Mucosa of rectum (tissue), 2 donors: ENCODE measurements around the gene MAPT.

ENCODE experiments used
- H3K27ac ChIP-seq, 2 donors: one replicate each; pipeline ENCODE4 v1.7.0; 2013; ENCODE audit warnings: inconsistent platforms in 2 of 2, low read depth in 2 of 2, low read length in 2 of 2
- H3K27me3 ChIP-seq, 2 donors: one replicate each; pipeline ENCODE4 v1.7.0; 2013; ENCODE audit warnings: low read length in 2 of 2; ENCODE audit not compliant: control insufficient read depth in 2 of 2, insufficient read depth in 2 of 2
- H3K36me3 ChIP-seq, 2 donors: one replicate each; pipeline ENCODE4 v1.7.0; 2013; ENCODE audit warnings: low read length in 2 of 2; ENCODE audit not compliant: control insufficient read depth in 2 of 2, insufficient read depth in 2 of 2
- H3K4me1 ChIP-seq, 2 donors: one replicate each; pipeline ENCODE4 v1.7.0; 2013; ENCODE audit warnings: low read length in 2 of 2, mild to moderate bottlenecking in 1 of 2; ENCODE audit not compliant: control insufficient read depth in 2 of 2, insufficient read depth in 2 of 2
- H3K4me3 ChIP-seq, 2 donors: one replicate each; pipeline ENCODE4 v1.7.0; 2013; ENCODE audit warnings: low read length in 2 of 2
- H3K9ac ChIP-seq, 2 donors: one replicate each; pipeline ENCODE4 v1.7.0; 2013; ENCODE audit warnings: low read length in 2 of 2, low read depth in 1 of 2, mild to moderate bottlenecking in 1 of 2
- H3K9me3 ChIP-seq, 2 donors: one replicate each; pipeline ENCODE4 v1.7.0; 2013; ENCODE audit warnings: low read length in 2 of 2; ENCODE audit not compliant: control insufficient read depth in 2 of 2
- donor health status: healthy.
- donor health status: Normal muscosa, but diverticular disease.

The MAPT gene

GRCh38 chr17:45966606-45967280 lies 72.4 kb downstream of the MAPT start:
- H3K36me3 ChIP-seq, result no peaks in the 10 kb centered on the region
- H3K9ac ChIP-seq, result no peak overlapping the region
- no peak overlapping the region for H3K4me3 ChIP-seq
- H3K4me1 ChIP-seq, result no peaks in the 10 kb centered on the region
- H3K9me3 ChIP-seq, result no peaks in the 10 kb centered on the region
- H3K27me3 ChIP-seq, result peaks cover 5 to 6% of the 10 kb centered on the region in 2 donors
- H3K27ac ChIP-seq, result no peak overlapping the region

GRCh38 chr17:45967378-45967777 lies 73.0 kb downstream of the MAPT start:
- no peaks in the 10 kb centered on the region for H3K36me3 ChIP-seq
- H3K9ac ChIP-seq, result no peak overlapping the region
- no peak overlapping the region for H3K4me3 ChIP-seq
- H3K4me1 ChIP-seq, result no peaks in the 10 kb centered on the region
- no peaks in the 10 kb centered on the region for H3K9me3 ChIP-seq
- no peak overlapping the region for H3K27ac ChIP-seq
- H3K27me3 ChIP-seq, result peaks cover 5 to 6% of the 10 kb centered on the region in 2 donors

- H3K27ac ChIP-seq, result no peak overlapping the region
- H3K4me1 ChIP-seq, result no peaks in the 10 kb centered on the region
- no peak overlapping the region for H3K9ac ChIP-seq
- H3K36me3 ChIP-seq, result no peaks in the 10 kb centered on the region
- H3K4me3 ChIP-seq, result no peak overlapping the region
- H3K9me3 ChIP-seq, result no peaks in the 10 kb centered on the region
- H3K27me3 ChIP-seq, result peaks cover 5 to 6% of the 10 kb centered on the region in 2 donors
These were observed 74.4 kb downstream of the MAPT start for GRCh38 chr17:45968732-45969131.

- Histone ChIP-seq H3K9me3 (no peaks in the 10 kb centered on the region), H3K4me3 (no peak overlapping the region), H3K27me3 (peaks cover 5 to 6% of the 10 kb centered on the region in 2 donors), H3K9ac (no peak overlapping the region), H3K27ac (no peak overlapping the region), H3K4me1 (no peaks in the 10 kb centered on the region), H3K36me3 (no peaks in the 10 kb centered on the region)
These were observed 75.4 kb downstream of the MAPT start for GRCh38 chr17:45969726-45970125.

GRCh38 chr17:45970659-45971058 lies 76.3 kb downstream of the MAPT start:
- Histone ChIP-seq H3K27me3 (peaks cover 5 to 6% of the 10 kb centered on the region in 2 donors), H3K4me3 (no peak overlapping the region), H3K9me3 (no peaks in the 10 kb centered on the region), H3K27ac (no peak overlapping the region), H3K9ac (no peak overlapping the region), H3K36me3 (no peaks in the 10 kb centered on the region), H3K4me1 (no peaks in the 10 kb centered on the region)

- Histone ChIP-seq H3K4me1 (no peaks in the 10 kb centered on the region), H3K4me3 (no peak overlapping the region), H3K36me3 (no peaks in the 10 kb centered on the region), H3K9me3 (no peaks in the 10 kb centered on the region), H3K27ac (no peak overlapping the region), H3K9ac (no peak overlapping the region), H3K27me3 (peaks cover 5 to 6% of the 10 kb centered on the region in 2 donors)
These were observed 77.4 kb downstream of the MAPT start for GRCh38 chr17:45971698-45972141.

GRCh38 chr17:45972531-45972930 lies 78.2 kb downstream of the MAPT start:
- H3K4me1 ChIP-seq, result no peaks in the 10 kb centered on the region
- no peak overlapping the region for H3K9ac ChIP-seq
- no peaks in the 10 kb centered on the region for H3K9me3 ChIP-seq
- H3K4me3 ChIP-seq, result no peak overlapping the region
- no peaks in the 10 kb centered on the region for H3K36me3 ChIP-seq
- H3K27ac ChIP-seq, result no peak overlapping the region
- H3K27me3 ChIP-seq, result peaks cover 2 to 3% of the 10 kb centered on the region in 2 donors

GRCh38 chr17:45973099-45973780 lies 78.9 kb downstream of the MAPT start:
- Histone ChIP-seq H3K36me3 (no peaks in the 10 kb centered on the region), H3K27ac (no peak overlapping the region), H3K4me3 (no peak overlapping the region), H3K9ac (no peak overlapping the region), H3K9me3 (no peaks in the 10 kb centered on the region), H3K27me3 (peaks cover 0 to under 1% of the 10 kb centered on the region in 2 donors), H3K4me1 (no peaks in the 10 kb centered on the region)

- no peaks in the 10 kb centered on the region for H3K36me3 ChIP-seq
These were observed 79.8 kb downstream of the MAPT start for GRCh38 chr17:45973946-45974859.

More at GRCh38 chr17:45973946-45974859, 79.8 kb downstream of the MAPT start:
- Histone ChIP-seq H3K4me1 (no peaks in the 10 kb centered on the region), H3K4me3 (no peak overlapping the region), H3K9ac (no peak overlapping the region), H3K27me3 (no peaks in the 10 kb centered on the region), H3K9me3 (no peaks in the 10 kb centered on the region), H3K27ac (no peak overlapping the region)
